GM12878 (cell line): ENCODE data around the gene LTBP2. TPM values are rescaled to one million over a fixed set of nuclear protein-coding genes. Genes with fewer than 3 reads are reported as not detected.

Experiments used
- ATAC-seq: fragments of 200-7000 bp; cut with Tn5 transposase; 3 replicates; pipeline ENCODE4 v1.9.1; 2020; ENCODE audit warnings: mild to moderate bottlenecking, moderate library complexity
- BruUV-seq: library from RNA; stranded (reverse); fragments of 400-500 nt; replicated peaks from 2 replicates; lab custom pipeline; 2021; lab: Mats Ljungman, UMichigan
- CTCF ChIA-PET: fragments of 300-600 bp; sonication (Branson Sonifier 250); formaldehyde crosslinking; extraction: SDS; loops from one replicate; lab custom pipeline; 2021; ENCODE audit warnings: inconsistent platforms; lab: Yijun Ruan, JAX
- POLR2A ChIA-PET: fragments of 350-600 bp; formaldehyde crosslinking; extraction: SDS; loops from one replicate; lab custom pipeline; 2021; ENCODE audit warnings: inconsistent platforms; lab: Charles Lee
- RAD21 ChIA-PET: fragments of 300-600 bp; sonication (Branson Sonifier 250); formaldehyde crosslinking; loops from one replicate; lab custom pipeline; 2023; ENCODE audit warnings: antibody characterized with exemption; ENCODE audit not compliant: unreplicated experiment; lab: Charles Lee
- SMC1A ChIA-PET: fragments of 300-600 bp; sonication (Branson Sonifier 250); formaldehyde crosslinking; loops from one replicate; lab custom pipeline; 2023; ENCODE audit not compliant: unreplicated experiment, uncharacterized antibody; lab: Charles Lee
- DNase-seq: peaks from one replicate; pipeline ENCODE4 v3.0.0-alpha.2; 2011; ENCODE audit warnings: low read depth, low spot score
- FAIRE-seq: peaks from 3 replicates; lab custom pipeline; 2011; peaks lifted over from hg19 to GRCh38; lab: Jason Lieb, UNC
- H2AFZ ChIP-seq: 2 replicates; pipeline ENCODE4 v1.6.0; 2011; ENCODE audit warnings: low read depth, low read length, control low read depth; ENCODE audit not compliant: control insufficient read depth
- H3K27ac ChIP-seq: 2 replicates; pipeline ENCODE4 v1.5.1; 2011; ENCODE audit warnings: control low read depth; ENCODE audit not compliant: control insufficient read depth, insufficient read depth
- H3K27me3 ChIP-seq, 2 experiments: replicated peaks in 1 of 2; 2 replicates each; pipeline versions ENCODE4 v1.6.0 to v1.6.1; 2011; ENCODE audit warnings: low read length in 1 of 2; ENCODE audit not compliant: control insufficient read depth in 2 of 2, insufficient read depth in 2 of 2
- H3K36me3 ChIP-seq, 2 experiments: 2 replicates each; pipeline ENCODE4 v1.5.1; 2011; ENCODE audit warnings: low read length in 1 of 2; ENCODE audit not compliant: control insufficient read depth in 2 of 2, insufficient read depth in 2 of 2
- H3K4me1 ChIP-seq: 2 replicates; pipeline ENCODE4 v1.6.1; 2011; ENCODE audit warnings: mild to moderate bottlenecking, low read length, moderate library complexity, mixed read lengths; ENCODE audit not compliant: control insufficient read depth, insufficient read depth
- H3K4me2 ChIP-seq: 2 replicates; pipeline ENCODE4 v1.6.0; 2011; ENCODE audit warnings: control low read depth; ENCODE audit not compliant: control insufficient read depth, insufficient read depth
- H3K4me3 ChIP-seq: fragments of 200-600 bp; sonication (generic); 2 replicates; pipeline ENCODE4 v1.5.1; 2016
- H3K79me2 ChIP-seq: 2 replicates; pipeline ENCODE4 v1.6.0; 2011; ENCODE audit warnings: low read length; ENCODE audit not compliant: control insufficient read depth, insufficient read depth
- H3K9ac ChIP-seq: 2 replicates; pipeline ENCODE4 v1.8.0; 2011; ENCODE audit warnings: low read length, control low read depth, mixed read lengths; ENCODE audit not compliant: control insufficient read depth, insufficient read depth
- H3K9me3 ChIP-seq: replicated peaks from 3 replicates; pipeline ENCODE4 v1.5.1; 2011; ENCODE audit warnings: mild to moderate bottlenecking, low read length; ENCODE audit not compliant: control insufficient read depth, insufficient read depth
- H4K20me1 ChIP-seq: 2 replicates; pipeline ENCODE4 v1.6.0; 2011; ENCODE audit not compliant: control insufficient read depth, insufficient read depth
- BCL11A ChIP-seq: IDR thresholded peaks from 2 replicates; pipeline ENCODE4 v1.6.1; 2011; ENCODE audit warnings: low read depth, low read length
- GABPA ChIP-seq: IDR thresholded peaks from 2 replicates; pipeline ENCODE4 v1.6.1; 2014; ENCODE audit warnings: antibody characterized with exemption, low read depth, mild to moderate bottlenecking, inconsistent platforms
- HCFC1 ChIP-seq: fragments of 150-350 bp; IDR thresholded peaks from 2 replicates; pipeline ENCODE4 v1.6.1; 2014; ENCODE audit warnings: low read length
- IRF3 ChIP-seq: fragments of 450-650 bp; IDR thresholded peaks from 2 replicates; pipeline ENCODE4 v1.6.1; 2014; ENCODE audit warnings: mild to moderate bottlenecking
- KAT2A ChIP-seq: conservative IDR thresholded peaks from 2 replicates; pipeline ENCODE4 v1.6.1; 2011; ENCODE audit warnings: low read depth, low read length; ENCODE audit not compliant: control insufficient read depth
- RB1 ChIP-seq: fragments of 450-650 bp; formaldehyde crosslinking; IDR thresholded peaks from 2 replicates; pipeline ENCODE4 v1.6.1; 2017; ENCODE audit warnings: mild to moderate bottlenecking, borderline replicate concordance
- RELA ChIP-seq: fragments of 450-650 bp; IDR thresholded peaks from 2 replicates; pipeline ENCODE4 v1.8.0; 2014; ENCODE audit warnings: borderline replicate concordance; ENCODE audit not compliant: partially characterized antibody
- STAT1 ChIP-seq: fragments of 450-650 bp; conservative IDR thresholded peaks from 2 replicates; pipeline ENCODE4 v1.6.1; 2014; ENCODE audit warnings: antibody characterized with exemption, mild to moderate bottlenecking
- SUPT20H ChIP-seq: IDR thresholded peaks from 2 replicates; pipeline ENCODE4 v1.6.1; 2011; ENCODE audit warnings: low read depth, mild to moderate bottlenecking, low read length, moderate library complexity, borderline replicate concordance; ENCODE audit not compliant: control insufficient read depth
- SUZ12 ChIP-seq: fragments of 200-600 bp; sonication (generic); IDR thresholded peaks from one replicate; pipeline ENCODE4 v1.6.1; 2018; ENCODE audit warnings: antibody characterized with exemption, mild to moderate bottlenecking; ENCODE audit not compliant: unreplicated experiment
- ZBTB33 ChIP-seq: fragments of 450-650 bp; IDR thresholded peaks from 2 replicates; pipeline ENCODE4 v1.6.1; 2017; ENCODE audit warnings: mild to moderate bottlenecking
- ZZZ3 ChIP-seq: IDR thresholded peaks from 2 replicates; pipeline ENCODE4 v1.6.1; 2011; ENCODE audit warnings: low read depth; ENCODE audit not compliant: control insufficient read depth, insufficient read length
- WGBS: methylation state at CpG from one replicate; pipeline ENCODE4 v1.1.6; 2016; ENCODE audit warnings: low lambda C conversion rate; ENCODE audit not compliant: insufficient replicate concordance, insufficient coverage; ENCODE audit errors: missing lambda C conversion rate; 5-methylcytosine and 5-hydroxymethylcytosine counted together
- in situ Hi-C: fragments of 300-500 bp; cut with MboI; formaldehyde crosslinking; loops from 9 replicates; pipeline ENCODE4 v1.14.3; 2018; ENCODE audit warnings: mixed read lengths
- intact Hi-C: fragments of 100-400 bp; cut with micrococcal nuclease; formaldehyde crosslinking; loops from one replicate; pipeline ENCODE4 v1.14.2; 2022; ENCODE audit not compliant: unreplicated experiment
- polyA plus RNA-seq, 11 experiments: library from polyadenylated mRNA; depleted of rRNA in 4 of 11; unstranded in 6 of 11; stranded (reverse) in 5 of 11; fragments of >200 nt; fragmentation: Nextera tagmentation in 4 of 11; fragmentation: Illumina TruSeq in 1 of 11; extraction: Ambion mirVana in 4 of 11; extraction: Trizol in 1 of 11; gene quantifications; 1 replicate in 1 of 11; 2 replicates in 10 of 11; pipeline versions ENCODE4 v1.2.1 to v1.2.3, GENCODE V29; 2011 to 2016; ENCODE audit warnings: inconsistent platforms in 2 of 11, missing spikeins in 2 of 11, low read depth in 1 of 11
- total RNA-seq, 4 experiments: library from RNA; depleted of rRNA in 3 of 4; stranded (reverse); fragments of >200 nt in 3 of 4; fragmentation: Illumina TruSeq in 1 of 4; extraction: Trizol in 1 of 4; gene quantifications; 2 replicates each; pipeline versions ENCODE4 v1.2.1 to v1.2.3, GENCODE V29; 2013 to 2021

LTBP2 gene
- total and polyA plus RNA-seq, 10 of the 15 experiments (the other 5 are each of a cell fraction or from before 2014, with no cell fraction given), result 0.03 to 0.23 (median 0.06) TPM; not detected in 1

GRCh38 chr14:74557691-74558090 lies 54.3 kb downstream of the LTBP2 start:
- Histone ChIP-seq H3K27ac (no peak overlapping the region), H4K20me1 (no peaks in the 10 kb centered on the region), H3K36me3 (no peaks in the 10 kb centered on the region), H3K27me3 (peaks cover 0 to 2% of the 10 kb centered on the region in 2 experiments; a peak in 2 of 4 replicates), H3K4me3 (no peak overlapping the region), H3K9ac (no peak overlapping the region), H3K4me2 (no peak overlapping the region), H3K9me3 (no peaks in the 10 kb centered on the region), H3K79me2 (no peaks in the 10 kb centered on the region), H3K4me1 (no peaks in the 10 kb centered on the region), H2AFZ (no peak overlapping the region)
- FAIRE-seq (no peak), DNase-seq (no peak), ATAC-seq (no peak)
- WGBS, result 48% methylated on average over 5 of the region's 5 CpGs
- in situ Hi-C loops, result no loop called here
- ChIA-PET CTCF (no interaction called here), RAD21 (no interaction called here), POLR2A (no interaction called here), SMC1A (no interaction called here)
- intact Hi-C loops, result no loop called here
- TF ChIP-seq KAT2A, result no peak
- TF ChIP-seq BCL11A, result no peak
- TF ChIP-seq SUZ12, result no peak
- TF ChIP-seq GABPA, result no peak
- TF ChIP-seq IRF3, result no peak
- no peak for TF ChIP-seq RELA
- TF ChIP-seq SUPT20H, result no peak
- TF ChIP-seq ZZZ3, result no peak
- no peak for TF ChIP-seq STAT1
- no peak for TF ChIP-seq ZBTB33
- TF ChIP-seq RB1, result no peak
- no peak for TF ChIP-seq HCFC1
- BruUV-seq, result no TSS peak
